IMR-90 (cell line): ENCODE data around the gene PROB1. TPM values are rescaled to one million over a fixed set of nuclear protein-coding genes. Genes with fewer than 3 reads are reported as not detected.
A peak's percentile ranks its signal among the peaks of the same experiment; 100 is the strongest.

Experiments
- ATAC-seq: fragments of 200-7000 bp; cut with Tn5 transposase; 2 replicates; pipeline ENCODE4 v1.9.1; 2020; ENCODE audit warnings: low read depth, mild to moderate bottlenecking, moderate library complexity
- BruUV-seq: library from RNA; stranded (reverse); fragments of 400-500 nt; replicated peaks from 2 replicates; lab custom pipeline; 2021; lab: Mats Ljungman, UMichigan
- CTCF ChIA-PET: fragments of 300-600 bp; formaldehyde crosslinking; extraction: SDS; loops from one replicate; lab custom pipeline; 2021; ENCODE audit warnings: antibody characterized with exemption; lab: Yijun Ruan, JAX
- POLR2A ChIA-PET: fragments of 300-600 bp; sonication (Branson Sonifier 250); formaldehyde crosslinking; loops from one replicate; lab custom pipeline; 2022; ENCODE audit warnings: antibody characterized with exemption; ENCODE audit not compliant: unreplicated experiment; lab: Charles Lee
- DNase-seq: peaks from one replicate; pipeline ENCODE4 v3.0.0; 2013
- H2AFZ ChIP-seq: replicated peaks from 2 replicates; pipeline ENCODE3; 2013; ENCODE audit warnings: low read length, mild to moderate bottlenecking; ENCODE audit not compliant: poor library complexity
- H2AK5ac ChIP-seq: 2 replicates; pipeline ENCODE4 v1.6.1; 2013; ENCODE audit warnings: low read depth, low read length, inconsistent platforms
- H2AK9ac ChIP-seq: replicated peaks from 2 replicates; pipeline ENCODE3; 2013; ENCODE audit warnings: mild to moderate bottlenecking, low read depth, low read length, moderate library complexity; ENCODE audit not compliant: poor library complexity
- H2BK120ac ChIP-seq: 2 replicates; pipeline ENCODE4 v1.6.1; 2013; ENCODE audit warnings: low read depth, low read length, inconsistent platforms
- H2BK15ac ChIP-seq: 3 replicates; pipeline ENCODE4 v1.6.1; 2013; ENCODE audit warnings: low read depth, low read length, inconsistent platforms
- H2BK20ac ChIP-seq: 2 replicates; pipeline ENCODE4 v1.6.1; 2013; ENCODE audit warnings: low read depth, mild to moderate bottlenecking, inconsistent platforms, low read length, moderate library complexity
- H2BK5ac ChIP-seq: 2 replicates; pipeline ENCODE4 v1.6.1; 2013; ENCODE audit warnings: mild to moderate bottlenecking, low read depth, low read length, inconsistent platforms; ENCODE audit not compliant: poor library complexity, severe bottlenecking
- H3K14ac ChIP-seq: replicated peaks from 2 replicates; pipeline ENCODE4 v1.6.1; 2013; ENCODE audit warnings: low read depth, low read length, inconsistent platforms
- H3K18ac ChIP-seq: 2 replicates; pipeline ENCODE4 v1.6.1; 2013; ENCODE audit warnings: low read depth, low read length, control low read depth
- H3K23ac ChIP-seq: 2 replicates; pipeline ENCODE4 v1.6.1; 2013; ENCODE audit warnings: low read depth, low read length, inconsistent platforms
- H3K27ac ChIP-seq: 2 replicates; pipeline ENCODE4 v1.5.1; 2013; ENCODE audit warnings: mild to moderate bottlenecking, control low read depth, low read length; ENCODE audit not compliant: insufficient read depth
- H3K27me3 ChIP-seq: 2 replicates; pipeline ENCODE4 v1.6.1; 2013; ENCODE audit warnings: low read length; ENCODE audit not compliant: control insufficient read depth, insufficient read depth
- H3K36me3 ChIP-seq: 2 replicates; pipeline ENCODE4 v1.6.1; 2013; ENCODE audit warnings: low read length, mixed read lengths; ENCODE audit not compliant: control insufficient read depth, insufficient read depth
- H3K4ac ChIP-seq: 2 replicates; pipeline ENCODE4 v1.6.1; 2013; ENCODE audit warnings: low read depth, low read length, inconsistent platforms
- H3K4me1 ChIP-seq: 2 replicates; pipeline ENCODE4 v1.6.1; 2013; ENCODE audit warnings: low read length, mixed read lengths; ENCODE audit not compliant: control insufficient read depth, insufficient read depth
- H3K4me2 ChIP-seq: 2 replicates; pipeline ENCODE4 v1.6.1; 2013; ENCODE audit warnings: low read depth, mild to moderate bottlenecking, control low read depth, low read length, moderate library complexity
- H3K4me3 ChIP-seq: 2 replicates; pipeline ENCODE4 v1.5.1; 2013; ENCODE audit warnings: low read depth, mild to moderate bottlenecking, control low read depth, low read length, moderate library complexity; ENCODE audit not compliant: insufficient read depth
- H3K56ac ChIP-seq: 2 replicates; pipeline ENCODE4 v1.6.1; 2013; ENCODE audit warnings: low read length, inconsistent platforms; ENCODE audit not compliant: insufficient read depth; ENCODE audit errors: extremely low read depth
- H3K79me1 ChIP-seq, 2 experiments: 2 replicates each; pipeline ENCODE4 v1.6.1; 2013; ENCODE audit warnings: low read length in 2 of 2, inconsistent platforms in 1 of 2, low read depth in 1 of 2
- H3K9ac ChIP-seq: 2 replicates; pipeline ENCODE4 v1.6.1; 2013; ENCODE audit warnings: low read depth, low read length, control low read depth
- H3K9me1 ChIP-seq: 2 replicates; pipeline ENCODE4 v1.6.1; 2013; ENCODE audit warnings: low read length, inconsistent platforms; ENCODE audit not compliant: insufficient read depth
- H3K9me3 ChIP-seq: 2 replicates; pipeline ENCODE4 v1.6.1; 2013; ENCODE audit warnings: low read length; ENCODE audit not compliant: control insufficient read depth, insufficient read depth
- H4K20me1 ChIP-seq: 2 replicates; pipeline ENCODE4 v1.6.1; 2013; ENCODE audit warnings: low read length, inconsistent platforms; ENCODE audit not compliant: insufficient read depth
- H4K5ac ChIP-seq: 2 replicates; pipeline ENCODE4 v1.6.1; 2013; ENCODE audit warnings: mild to moderate bottlenecking, low read depth, low read length, control low read depth
- H4K8ac ChIP-seq, 2 experiments: 2 replicates each; pipeline ENCODE4 v1.6.1; 2013; ENCODE audit warnings: low read depth in 2 of 2, low read length in 2 of 2, control low read depth in 1 of 2, inconsistent platforms in 1 of 2
- H4K91ac ChIP-seq: 2 replicates; pipeline ENCODE4 v1.6.1; 2013; ENCODE audit warnings: low read depth, low read length, inconsistent platforms; ENCODE audit not compliant: insufficient read depth
- CEBPB ChIP-seq: IDR thresholded peaks from 2 replicates; pipeline ENCODE4 v1.6.1; 2012; ENCODE audit warnings: low read depth, low read length, improper control_type of control experiment
- CHD1 ChIP-seq: IDR thresholded peaks from 2 replicates; pipeline ENCODE4 v1.6.1; 2012; ENCODE audit warnings: low read depth, low read length, improper control_type of control experiment
- FOS ChIP-seq: fragments of 150-350 bp; IDR thresholded peaks from 2 replicates; pipeline ENCODE4 v1.6.1; 2016; ENCODE audit warnings: low read depth, low read length
- MAFK ChIP-seq: IDR thresholded peaks from 2 replicates; pipeline ENCODE4 v1.6.1; 2012; ENCODE audit warnings: low read depth, low read length, improper control_type of control experiment
- MAZ ChIP-seq: IDR thresholded peaks from 2 replicates; pipeline ENCODE4 v1.6.1; 2012; ENCODE audit warnings: low read depth, mild to moderate bottlenecking, low read length, improper control_type of control experiment, moderate library complexity, borderline replicate concordance
- MXI1 ChIP-seq: IDR thresholded peaks from 2 replicates; pipeline ENCODE4 v1.6.1; 2012; ENCODE audit warnings: low read depth, mild to moderate bottlenecking, low read length, moderate library complexity, borderline replicate concordance
- NFE2L2 ChIP-seq: fragments of 150-350 bp; IDR thresholded peaks from 2 replicates; pipeline ENCODE4 v1.6.1; 2016; ENCODE audit warnings: low read depth, mild to moderate bottlenecking, low read length
- POLR2A ChIP-seq: IDR thresholded peaks from 2 replicates; pipeline ENCODE4 v1.6.1; 2012; ENCODE audit warnings: mild to moderate bottlenecking, low read depth, low read length
- RAD21 ChIP-seq: IDR thresholded peaks from 2 replicates; pipeline ENCODE4 v1.6.1; 2012; ENCODE audit warnings: low read length, improper control_type of control experiment
- RFX5 ChIP-seq: IDR thresholded peaks from 2 replicates; pipeline ENCODE4 v1.8.0; 2012; ENCODE audit warnings: low read depth, mild to moderate bottlenecking, low read length, moderate library complexity
- SMC3 ChIP-seq: fragments of 150-350 bp; IDR thresholded peaks from 2 replicates; pipeline ENCODE4 v1.6.1; 2016; ENCODE audit warnings: low read depth, mild to moderate bottlenecking, antibody characterized with exemption, low read length, moderate library complexity
- USF2 ChIP-seq: fragments of 150-350 bp; IDR thresholded peaks from 2 replicates; pipeline ENCODE4 v1.6.1; 2017; ENCODE audit warnings: mild to moderate bottlenecking, antibody characterized with exemption, low read length, low read depth
- WGBS, 2 experiments: methylation state at CpG; one replicate each; pipeline versions ENCODE4 v1.1.5 to v1.1.7; 2013; ENCODE audit warnings: missing lambda C conversion rate in 2 of 2; ENCODE audit not compliant: insufficient read length in 1 of 2; ENCODE audit errors: extremely low coverage in 2 of 2; 5-methylcytosine and 5-hydroxymethylcytosine counted together
- dilution Hi-C: fragments of 300-500 bp; cut with HindIII; formaldehyde crosslinking; loops from one replicate; pipeline ENCODE4 v1.14.3; 2018; ENCODE audit warnings: low sequenced_read_pairs; ENCODE audit not compliant: unreplicated experiment
- in situ Hi-C: fragments of 300-500 bp; cut with MboI; formaldehyde crosslinking; loops from 3 replicates; pipeline ENCODE4 v1.14.3; 2019; ENCODE audit warnings: low sequenced_read_pairs, inconsistent platforms, mixed read lengths
- intact Hi-C: fragments of 100-400 bp; cut with micrococcal nuclease; formaldehyde crosslinking; loops from 2 replicates; pipeline ENCODE4 v1.10.0; 2022
- polyA plus RNA-seq, 3 experiments: library from polyadenylated mRNA; depleted of rRNA; stranded (reverse); fragments of >200 nt; gene quantifications; 2 replicates each; pipeline ENCODE4 v1.2.3, GENCODE V29; 2012; ENCODE audit warnings: low replicate concordance in 1 of 3
- total RNA-seq: library from RNA; depleted of rRNA; stranded (reverse); fragments of >200 nt; gene quantifications from 2 replicates; pipeline ENCODE4 v1.2.3, GENCODE V29; 2012
- TF ChIP-seq, protein P1 (sequence below): conservative IDR thresholded peaks from 2 replicates; pipeline ENCODE4 v1.5.1; 2012; ENCODE audit warnings: mild to moderate bottlenecking, low read depth, low read length, improper control_type of control experiment
- TF ChIP-seq, protein P2 (sequence below): fragments of 150-350 bp; IDR thresholded peaks from 2 replicates; pipeline ENCODE4 v1.6.1; 2016; ENCODE audit warnings: low read depth, mild to moderate bottlenecking, low read length, moderate library complexity, borderline replicate concordance

Gene PROB1
- total and polyA plus RNA-seq, 2 of the 4 experiments (the other 2 are of a cell fraction) = under 0.01 to 0.38 TPM

- peak within 1 kb of the TSS; percentile 100 for H2AK9ac ChIP-seq
- peaks cover 0 to 42% of the 10 kb centered on the region in 2 experiments; a peak in 2 of 4 replicates for H3K79me1 ChIP-seq
- peak within 1 kb of the TSS; percentile 86 for H3K56ac ChIP-seq
- H3K36me3 ChIP-seq = no peaks in the 10 kb centered on the region
- H2BK120ac ChIP-seq = peak within 1 kb of the TSS; percentile 29; the same call in 1 of the 2 replicates
- peak within 1 kb of the TSS; percentile 91 for H3K27ac ChIP-seq
- H3K23ac ChIP-seq = peak within 1 kb of the TSS; percentile 95
- peak within 1 kb of the TSS; percentile 89 for H3K9ac ChIP-seq
- H3K9me3 ChIP-seq = no peaks in the 10 kb centered on the region
- dilution Hi-C loops (no loop called here), in situ Hi-C loops (no loop called here), intact Hi-C loops (no loop called here)
- H2AK5ac ChIP-seq = peak within 1 kb of the TSS; percentile 90
- peak within 1 kb of the TSS; percentile 92 for H3K4ac ChIP-seq
- peak within 1 kb of the TSS; percentile 52 for H3K18ac ChIP-seq
- H4K8ac ChIP-seq = peak within 1 kb of the TSS; percentile 62 to 88
- peak within 1 kb of the TSS; percentile 96 for H3K14ac ChIP-seq
- DNase-seq = peak; percentile 98
- peak within 1 kb of the TSS; percentile 66 for H4K5ac ChIP-seq
- peak within 1 kb of the TSS; percentile 13; the same call in 1 of the 3 replicates for H2BK15ac ChIP-seq
- ChIA-PET POLR2A (interaction anchor here (0.6 kb wide), 2 partner anchors 19 to 201 kb away, joined by 6 to 7 read pairs; no protein-coding TSS in a partner anchor), CTCF (interaction anchor here (0.6 to 1.4 kb wide), 4 partner anchors 12 to 45 kb away, joined by 3 to 4 read pairs (median 4); no protein-coding TSS in a partner anchor)
- ATAC-seq = peak; percentile 90
- H3K4me3 ChIP-seq = peak within 1 kb of the TSS; percentile 76
- H2BK5ac ChIP-seq = peak within 1 kb of the TSS; percentile 87
- peak within 1 kb of the TSS; percentile 96 for H2AFZ ChIP-seq
- H2BK20ac ChIP-seq = no peak within 1 kb of the TSS
- H4K20me1 ChIP-seq = peaks cover 54% of the 10 kb centered on the region
- WGBS, 2 experiments = 1% methylated on average over 45 of the region's 66 CpGs; no CpG with 5 or more reads in 1 of the 2 experiments
- H3K4me1 ChIP-seq = peaks cover 3% of the 10 kb centered on the region
- H3K27me3 ChIP-seq = no peaks in the 10 kb centered on the region
- no TSS peak for BruUV-seq
- peaks cover 8% of the 10 kb centered on the region; the same call in 1 of the 2 replicates for H3K9me1 ChIP-seq
- peak within 1 kb of the TSS; percentile 91 for H3K4me2 ChIP-seq
- H4K91ac ChIP-seq = peak within 1 kb of the TSS; percentile 83
- TF ChIP-seq, protein P1, sequence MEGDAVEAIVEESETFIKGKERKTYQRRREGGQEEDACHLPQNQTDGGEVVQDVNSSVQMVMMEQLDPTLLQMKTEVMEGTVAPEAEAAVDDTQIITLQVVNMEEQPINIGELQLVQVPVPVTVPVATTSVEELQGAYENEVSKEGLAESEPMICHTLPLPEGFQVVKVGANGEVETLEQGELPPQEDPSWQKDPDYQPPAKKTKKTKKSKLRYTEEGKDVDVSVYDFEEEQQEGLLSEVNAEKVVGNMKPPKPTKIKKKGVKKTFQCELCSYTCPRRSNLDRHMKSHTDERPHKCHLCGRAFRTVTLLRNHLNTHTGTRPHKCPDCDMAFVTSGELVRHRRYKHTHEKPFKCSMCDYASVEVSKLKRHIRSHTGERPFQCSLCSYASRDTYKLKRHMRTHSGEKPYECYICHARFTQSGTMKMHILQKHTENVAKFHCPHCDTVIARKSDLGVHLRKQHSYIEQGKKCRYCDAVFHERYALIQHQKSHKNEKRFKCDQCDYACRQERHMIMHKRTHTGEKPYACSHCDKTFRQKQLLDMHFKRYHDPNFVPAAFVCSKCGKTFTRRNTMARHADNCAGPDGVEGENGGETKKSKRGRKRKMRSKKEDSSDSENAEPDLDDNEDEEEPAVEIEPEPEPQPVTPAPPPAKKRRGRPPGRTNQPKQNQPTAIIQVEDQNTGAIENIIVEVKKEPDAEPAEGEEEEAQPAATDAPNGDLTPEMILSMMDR = peak; percentile 90
- TF ChIP-seq MAFK (no peak), USF2 (peak; percentile 88), CHD1 (peak; percentile 88; the same call in 1 of the 2 replicates), NFE2L2 (no peak), SMC3 (peak; percentile 53), POLR2A (peak; percentile 95), MXI1 (peak; percentile 96; the same call in 1 of the 2 replicates), MAZ (peak; percentile 75; the same call in 1 of the 2 replicates), CEBPB (no peak), FOS (no peak), RAD21 (peak; percentile 51), RFX5 (no peak)
- TF ChIP-seq, protein P2, sequence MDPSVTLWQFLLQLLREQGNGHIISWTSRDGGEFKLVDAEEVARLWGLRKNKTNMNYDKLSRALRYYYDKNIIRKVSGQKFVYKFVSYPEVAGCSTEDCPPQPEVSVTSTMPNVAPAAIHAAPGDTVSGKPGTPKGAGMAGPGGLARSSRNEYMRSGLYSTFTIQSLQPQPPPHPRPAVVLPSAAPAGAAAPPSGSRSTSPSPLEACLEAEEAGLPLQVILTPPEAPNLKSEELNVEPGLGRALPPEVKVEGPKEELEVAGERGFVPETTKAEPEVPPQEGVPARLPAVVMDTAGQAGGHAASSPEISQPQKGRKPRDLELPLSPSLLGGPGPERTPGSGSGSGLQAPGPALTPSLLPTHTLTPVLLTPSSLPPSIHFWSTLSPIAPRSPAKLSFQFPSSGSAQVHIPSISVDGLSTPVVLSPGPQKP = no peak
Measured at GRCh38 chr5:139341689-139342422, 53.0 kb downstream of the PROB1 start, which contains the start of gene PAIP2. PAIP2 (plus strand) TSS chr5:139341854; CDS start chr5:139363785, 21,931 bp downstream.
